ENCODE measurements around the gene GPC3. TPM values are rescaled to one million over a fixed set of nuclear protein-coding genes. Genes with fewer than 3 reads are reported as not detected.

GPC3 gene
- total and polyA plus RNA-seq, 2 of the 4 experiments (the other 2 are of a cell fraction): not detected

- no TSS peak for BruUV-seq (replicated peaks)
- in situ Hi-C loops (cut with MboI; ENCODE audit: low sequenced_read_pairs) (no loop called here), intact Hi-C loops (cut with micrococcal nuclease) (no loop called here), dilution Hi-C loops (cut with HindIII; ENCODE audit: low sequenced_read_pairs, unreplicated experiment) (no loop called here)
- Histone ChIP-seq H2AK5ac (ENCODE audit: low read depth, low read length) (no peak overlapping the region), H2BK15ac (ENCODE audit: low read depth, low read length) (no peak overlapping the region), H3K9me3 (ENCODE audit: control insufficient read depth, insufficient read depth, low read length) (peaks cover 3% of the 10 kb centered on the region; the same call in 1 of the 2 replicates), H2BK20ac (ENCODE audit: low read depth, low read length) (no peak overlapping the region), H4K20me1 (ENCODE audit: insufficient read depth, low read length) (no peaks in the 10 kb centered on the region), H4K8ac (ENCODE audit: low read depth in 2 of 2, low read length in 2 of 2) (no peak overlapping the region), H3K9me1 (ENCODE audit: insufficient read depth, low read length) (no peaks in the 10 kb centered on the region), H3K18ac (ENCODE audit: low read depth, low read length) (no peak overlapping the region), H3K4me2 (ENCODE audit: low read depth, low read length) (no peak overlapping the region), H3K27ac (ENCODE audit: insufficient read depth, low read length) (no peak overlapping the region), H3K14ac (replicated peaks; ENCODE audit: low read depth, low read length) (no peak overlapping the region), H4K5ac (ENCODE audit: low read depth, low read length) (no peak overlapping the region), H3K9ac (ENCODE audit: low read depth, low read length) (no peak overlapping the region), H2AK9ac (replicated peaks; ENCODE audit: low read depth, low read length, poor library complexity) (no peak overlapping the region), H3K23ac (ENCODE audit: low read depth, low read length) (no peak overlapping the region), H2AFZ (replicated peaks; ENCODE audit: low read length, poor library complexity) (no peak overlapping the region), H3K4ac (ENCODE audit: low read depth, low read length) (no peak overlapping the region), H3K4me1 (ENCODE audit: control insufficient read depth, insufficient read depth, low read length) (no peaks in the 10 kb centered on the region), H3K27me3 (ENCODE audit: control insufficient read depth, insufficient read depth, low read length) (peaks cover 1% of the 10 kb centered on the region; the same call in 1 of the 2 replicates), H2BK5ac (ENCODE audit: low read depth, low read length, poor library complexity, severe bottlenecking) (no peak overlapping the region), H3K36me3 (ENCODE audit: control insufficient read depth, insufficient read depth, low read length) (no peaks in the 10 kb centered on the region), H3K79me1 (ENCODE audit: low read depth in 1 of 2, low read length in 2 of 2) (no peaks in the 10 kb centered on the region), H3K4me3 (ENCODE audit: insufficient read depth, low read depth, low read length) (no peak overlapping the region), H4K91ac (ENCODE audit: insufficient read depth, low read depth, low read length) (no peak overlapping the region), H3K56ac (ENCODE audit: extremely low read depth, insufficient read depth, low read length) (no peak overlapping the region), H2BK120ac (ENCODE audit: low read depth, low read length) (no peak overlapping the region)
- WGBS, 2 experiments (ENCODE audit: extremely low coverage in 2 of 2, insufficient read length in 1 of 2): no CpG with 5 or more reads among the region's 1 CpG
- no peak for TF ChIP-seq MAZ (IDR thresholded peaks at IDR 0.05; ENCODE audit: borderline replicate concordance, low read depth, low read length)
- TF ChIP-seq POLR2A (IDR thresholded peaks at IDR 0.05; ENCODE audit: low read depth, low read length): no peak
- no peak for TF ChIP-seq BHLHE40 (IDR thresholded peaks at IDR 0.05; ENCODE audit: low read depth, low read length)
- no peak for TF ChIP-seq FOS (IDR thresholded peaks at IDR 0.05; ENCODE audit: low read depth, low read length)
- no peak for TF ChIP-seq ELK1 (IDR thresholded peaks at IDR 0.05; ENCODE audit: borderline replicate concordance, low read depth, low read length)
- TF ChIP-seq RAD21 (IDR thresholded peaks at IDR 0.05; ENCODE audit: low read length): no peak
- ATAC-seq (ENCODE audit: low read depth) (no peak), DNase-seq (no peak)
- POLR2A ChIA-PET (ENCODE audit: unreplicated experiment): no interaction called here
- CTCF ChIA-PET: no interaction called here
Observed at GRCh38 chrX:133989993-133990392, 4.6 kb upstream of the GPC3 start.

Measured in IMR-90 (cell line).